Stimulated activated CD4-positive, alpha-beta T cell treated with anti-CD3 and anti-CD28 coated beads, Interleukin-12 subunit alpha, Interleukin-12 subunit beta, amount 100 ng/mL, for 4 hours (primary cell): ENCODE results near the gene HERC5.

Source experiments
- DNase-seq: peaks from one replicate; pipeline ENCODE4 v3.0.0-alpha.2; 2020

HERC5 gene

DNA sequence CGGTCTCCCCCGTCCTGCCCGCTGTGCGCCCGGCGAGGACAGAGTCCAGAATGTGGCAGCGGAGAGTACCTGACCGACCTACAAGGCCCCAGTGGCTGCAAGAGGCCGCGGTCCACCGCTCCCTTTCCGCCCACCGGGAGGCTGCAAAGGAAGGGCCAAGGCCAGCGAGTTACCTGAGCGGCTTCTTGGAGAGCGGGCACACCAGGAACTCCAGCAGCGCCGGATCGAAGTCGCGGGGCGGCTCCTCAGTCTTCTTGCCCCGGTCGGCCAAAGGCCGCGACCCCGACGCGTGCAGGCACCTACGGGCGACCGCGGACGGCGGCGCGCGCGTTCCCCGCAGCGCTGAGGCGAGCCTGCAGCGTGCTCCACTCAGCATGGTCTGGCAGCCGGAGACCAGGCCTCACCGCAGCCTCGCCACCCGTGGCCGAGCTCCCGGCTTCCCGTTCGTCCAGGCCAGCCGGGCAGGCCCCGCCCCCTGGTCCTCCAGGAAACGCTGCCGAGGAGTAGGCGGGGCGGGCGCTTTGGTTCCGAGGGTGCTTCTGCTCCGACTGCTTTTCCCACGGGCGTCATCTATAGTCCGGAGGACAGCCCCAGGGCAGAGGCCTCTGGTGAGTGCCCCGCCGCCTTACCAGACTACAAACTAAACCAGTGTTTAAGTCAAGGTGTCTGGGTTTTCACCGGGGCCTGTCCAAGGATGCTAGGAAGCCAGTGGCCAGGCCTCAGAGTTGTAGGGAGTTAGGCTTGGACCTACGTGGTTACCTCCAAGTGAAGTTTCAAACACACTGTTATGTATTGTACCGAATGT lies 66.6 kb downstream of the HERC5 start, which contains the start of gene PYURF:
PYURF (minus strand) TSS at position 452 of the 805 bp plus-strand sequence; CDS start at position 376, 76 bp downstream.
- DNase-seq: peak; percentile 85

DNA sequence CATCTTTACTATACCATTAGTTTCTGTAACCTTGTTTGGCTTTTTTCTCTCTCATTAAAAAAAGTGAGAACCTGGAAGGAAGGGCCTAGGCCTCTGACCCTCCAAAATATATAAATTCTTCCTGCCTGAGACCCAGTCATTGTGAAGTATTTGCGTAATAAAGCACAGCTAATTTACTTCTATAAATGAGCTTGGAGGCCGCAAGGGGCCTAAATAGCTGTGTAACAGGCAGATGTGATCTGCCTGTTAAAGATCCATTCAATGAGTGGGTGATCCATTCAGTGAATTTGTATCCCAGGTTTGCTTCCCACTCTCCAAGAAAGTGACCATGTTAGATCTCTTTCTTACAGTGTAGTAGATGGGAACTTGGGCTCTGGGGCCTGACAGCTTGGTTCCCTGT lies 67.3 kb downstream of the HERC5 start:
- DNase-seq: no peak

DNA sequence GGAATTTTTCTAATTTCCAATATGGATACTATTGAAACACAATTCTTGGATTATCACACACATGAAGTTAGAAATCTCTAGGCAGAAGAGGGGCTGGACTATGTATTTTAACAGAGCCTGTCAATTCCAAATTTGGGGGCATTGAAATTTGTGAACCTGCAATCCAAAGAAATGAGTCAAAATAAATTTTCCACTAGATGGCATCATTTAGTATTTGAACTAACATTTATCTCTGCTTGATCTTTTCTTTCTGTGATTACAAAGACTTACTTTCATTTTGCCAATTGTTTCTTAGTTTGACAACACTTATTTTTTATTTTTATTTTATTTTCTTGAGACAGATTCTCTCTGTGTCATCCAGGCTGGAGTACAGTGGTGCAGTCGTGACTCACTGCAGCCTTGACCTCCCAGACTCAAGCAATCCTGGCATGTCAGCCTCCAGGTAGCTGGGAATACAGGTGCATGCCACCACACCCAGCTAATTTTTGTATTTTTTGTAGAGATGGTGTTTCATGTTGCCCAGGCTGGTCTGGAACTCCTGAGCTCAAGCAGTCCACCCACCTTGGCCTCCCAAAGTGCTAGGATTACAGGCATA lies 69.4 kb downstream of the HERC5 start:
- no peak for DNase-seq

DNA sequence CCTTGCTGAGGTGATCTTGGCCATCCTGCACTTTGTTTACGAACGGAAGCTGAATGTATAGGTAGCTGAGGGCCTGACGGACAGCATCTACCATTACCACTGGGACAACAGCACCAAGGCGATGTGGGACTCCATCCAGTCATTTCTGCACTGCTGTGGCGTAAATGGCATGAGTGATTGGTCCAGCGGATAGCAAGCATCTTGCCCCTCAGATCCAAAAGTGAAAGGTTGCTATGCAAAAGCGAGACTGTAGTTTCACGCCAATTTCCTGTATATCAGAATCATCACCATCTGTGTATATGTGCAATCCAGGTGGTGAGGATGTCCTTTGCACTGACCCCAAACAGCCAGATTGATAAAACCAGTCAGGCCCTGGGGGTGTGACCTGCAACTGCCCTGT lies 70.9 kb downstream of the HERC5 start:
- DNase-seq: no peak

DNA sequence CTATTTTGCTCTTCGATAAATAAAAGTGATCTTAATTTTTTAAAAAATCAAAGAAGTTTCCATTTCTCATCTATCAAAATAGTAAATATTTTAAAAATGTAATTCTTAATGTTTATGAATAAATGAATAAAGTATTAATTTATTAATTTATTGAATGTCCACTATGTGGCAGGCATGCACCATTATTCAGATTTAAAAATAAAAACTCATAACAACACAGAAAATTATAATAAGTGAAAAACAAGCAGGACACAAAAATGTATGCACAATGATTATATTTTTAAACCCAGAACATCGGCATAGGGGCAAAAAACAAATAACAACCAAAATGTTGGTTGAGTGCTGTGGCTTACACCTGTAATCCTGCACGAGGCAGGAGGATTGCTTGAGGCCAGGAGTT lies 71.9 kb downstream of the HERC5 start:
- DNase-seq: no peak

DNA sequence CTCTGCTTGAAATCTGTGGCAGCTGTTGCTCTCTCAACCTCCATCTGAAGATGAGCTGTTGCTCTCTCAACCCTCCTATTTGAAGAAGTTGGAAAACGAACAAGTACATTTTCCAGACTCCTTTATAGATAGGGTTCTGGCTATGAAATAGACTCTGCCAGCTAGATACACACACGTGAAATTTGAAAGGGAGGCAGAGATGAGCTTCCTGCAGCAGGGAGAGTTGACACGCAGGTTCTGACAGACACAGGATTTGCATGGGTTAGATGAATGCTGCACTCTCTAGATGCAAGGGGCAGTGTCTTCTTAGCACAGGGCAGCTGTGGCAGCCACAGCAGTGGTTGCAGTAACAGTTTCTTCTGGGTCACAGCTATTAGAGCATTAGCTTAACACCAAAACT lies 74.6 kb downstream of the HERC5 start:
- DNase-seq: no peak

DNA sequence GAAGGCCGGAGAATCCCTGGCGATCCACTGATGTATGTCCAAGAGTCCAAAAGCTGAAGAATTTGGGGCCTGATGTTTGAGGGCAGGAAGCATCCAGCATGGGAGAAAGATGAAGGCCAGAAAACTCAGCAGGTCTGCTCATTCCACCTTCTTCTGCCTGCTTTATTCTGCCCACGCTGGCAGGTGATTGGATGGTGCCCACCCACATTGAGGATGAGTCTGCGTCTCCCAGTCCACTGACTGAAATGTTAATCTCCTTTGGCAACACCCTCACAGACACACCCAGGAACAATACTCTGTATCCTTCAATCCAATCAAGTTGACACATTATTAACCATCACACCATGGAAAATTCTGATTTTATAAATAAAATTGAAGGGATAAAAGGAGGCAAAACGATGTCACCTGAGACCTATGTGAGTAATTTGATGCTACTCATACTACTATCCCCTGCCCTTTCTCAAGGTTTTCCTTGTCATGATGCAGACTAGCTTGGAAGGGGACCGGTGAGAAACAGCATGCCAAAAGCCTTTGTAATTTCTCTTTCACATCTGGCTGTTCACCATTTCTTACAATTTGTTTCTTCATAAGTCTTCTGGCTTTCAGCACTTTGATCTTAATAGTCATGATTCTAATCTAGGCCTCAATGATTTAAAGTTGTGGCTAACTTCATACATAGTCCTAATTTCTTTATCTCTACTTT lies 76.3 kb downstream of the HERC5 start:
- no peak for DNase-seq

DNA sequence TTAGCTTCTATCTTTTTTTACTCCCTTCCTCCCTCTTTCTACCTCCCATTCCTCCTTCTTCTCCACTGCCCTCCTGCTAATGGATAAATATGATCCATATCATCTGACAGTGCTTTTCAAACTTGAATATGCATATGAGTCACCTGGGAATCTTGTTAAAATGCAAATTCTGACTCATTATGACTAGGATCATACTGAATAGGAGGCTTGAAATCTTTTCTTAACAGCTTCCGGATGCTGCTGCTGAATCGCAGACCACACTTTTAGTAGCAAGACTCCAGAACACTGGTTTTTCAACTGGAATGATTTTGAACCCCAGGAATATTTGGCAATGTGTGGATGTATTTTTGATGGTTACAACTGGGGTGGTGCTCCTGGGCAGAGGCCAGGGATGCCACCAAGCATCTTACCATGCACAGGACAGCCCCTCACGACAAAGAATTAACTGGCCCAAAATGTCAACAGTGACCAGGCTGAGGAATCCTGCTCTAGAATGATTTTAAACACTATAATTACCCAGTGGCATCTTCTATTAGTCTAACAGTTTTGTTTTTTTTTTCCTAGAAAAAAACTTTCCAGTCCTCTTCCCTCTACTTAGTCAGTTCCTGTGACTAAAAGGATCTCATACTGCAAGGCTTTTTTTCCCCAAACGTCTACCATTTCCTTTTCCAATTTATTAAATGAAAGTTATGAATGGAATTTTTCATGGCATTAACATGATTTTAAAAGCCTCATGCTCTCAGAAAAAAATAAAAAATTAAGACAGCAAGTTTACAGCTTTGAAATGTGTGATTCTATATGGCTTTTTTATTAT lies 77.2 kb downstream of the HERC5 start:
- DNase-seq: no peak

DNA sequence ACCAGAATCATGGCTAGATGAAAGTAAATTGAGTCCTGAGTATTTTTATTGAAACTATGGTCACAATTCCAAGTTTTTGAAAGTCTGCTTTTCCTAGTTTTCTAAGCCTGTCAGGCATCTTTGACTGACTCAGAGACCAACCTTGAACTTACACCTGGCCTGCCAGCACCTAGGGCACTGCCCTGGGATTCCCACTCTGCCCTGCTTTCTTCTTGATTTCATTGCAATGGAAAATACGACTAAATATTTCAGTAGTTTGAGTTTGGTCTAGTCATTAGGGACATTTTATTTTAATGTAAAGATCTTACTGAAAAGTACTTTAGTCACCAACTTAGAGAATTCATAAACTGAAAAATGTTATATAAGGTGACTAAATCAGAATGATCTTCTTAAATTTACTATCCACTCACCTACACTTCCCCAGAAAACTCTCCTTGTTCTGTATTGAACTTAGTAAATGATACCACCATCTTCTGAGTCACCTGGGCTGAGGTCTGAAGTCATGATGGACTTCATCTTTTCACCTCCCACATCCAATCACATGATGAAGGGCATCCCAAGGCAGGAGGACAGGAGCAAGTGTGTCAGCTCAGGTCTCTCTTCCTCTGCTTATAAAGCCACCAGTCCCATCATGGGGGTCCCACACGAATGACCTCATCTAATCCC lies 78.3 kb downstream of the HERC5 start:
- no peak for DNase-seq

DNA sequence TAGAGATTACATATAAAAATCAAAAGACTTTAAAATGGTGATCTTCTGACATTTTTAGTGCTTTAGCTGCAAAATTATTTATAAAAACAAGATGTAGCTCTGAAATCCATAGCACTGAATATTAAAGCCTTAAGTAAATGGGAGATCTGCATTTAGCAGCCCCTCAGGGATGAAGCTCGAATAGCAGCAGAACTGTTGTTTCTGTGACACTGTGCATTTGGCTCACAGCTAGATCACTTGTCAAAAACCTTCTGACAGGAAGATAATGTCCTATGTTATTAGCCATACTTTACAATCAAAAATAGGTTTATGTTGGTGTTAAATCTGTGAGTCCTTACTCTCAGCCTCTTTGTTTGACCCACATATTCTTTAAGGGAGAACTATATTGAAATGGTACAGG lies 80.8 kb downstream of the HERC5 start:
- no peak for DNase-seq

DNA sequence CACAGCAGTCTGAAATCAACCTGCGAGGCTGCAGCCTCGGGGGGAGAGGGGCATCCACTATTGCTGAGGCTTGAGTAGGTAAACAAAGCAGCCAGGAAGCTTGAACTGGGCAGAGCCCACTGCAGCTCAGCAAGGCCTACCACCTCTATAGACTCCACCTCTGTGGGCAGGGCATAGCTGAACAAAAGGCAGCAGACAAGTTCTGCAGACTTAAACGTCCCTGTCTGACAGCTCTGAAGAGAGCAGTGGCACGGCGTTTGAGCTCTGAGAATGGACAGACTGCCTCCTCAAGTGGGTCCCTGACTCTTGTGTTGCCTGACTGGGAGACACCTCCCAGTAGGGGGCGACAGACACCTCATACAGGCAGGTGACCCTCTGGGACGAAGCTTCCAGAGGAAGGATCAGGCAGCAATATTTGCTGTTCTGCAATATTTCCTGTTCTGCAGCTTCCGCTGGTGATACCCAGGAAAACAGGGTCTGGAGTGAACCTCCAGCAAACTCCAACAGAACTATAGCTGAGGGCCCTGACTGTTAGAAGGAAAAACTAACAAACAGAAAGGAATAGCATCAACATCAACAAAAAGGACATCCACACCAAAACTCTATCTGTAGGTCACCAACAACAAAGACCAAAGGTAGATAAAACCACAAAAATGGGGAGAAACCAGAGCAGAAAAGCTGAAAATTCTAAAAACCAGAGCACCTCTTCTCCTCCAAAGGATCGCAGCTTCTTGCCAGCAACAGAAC lies 82.6 kb downstream of the HERC5 start:
- peak; percentile 71 for DNase-seq

DNA sequence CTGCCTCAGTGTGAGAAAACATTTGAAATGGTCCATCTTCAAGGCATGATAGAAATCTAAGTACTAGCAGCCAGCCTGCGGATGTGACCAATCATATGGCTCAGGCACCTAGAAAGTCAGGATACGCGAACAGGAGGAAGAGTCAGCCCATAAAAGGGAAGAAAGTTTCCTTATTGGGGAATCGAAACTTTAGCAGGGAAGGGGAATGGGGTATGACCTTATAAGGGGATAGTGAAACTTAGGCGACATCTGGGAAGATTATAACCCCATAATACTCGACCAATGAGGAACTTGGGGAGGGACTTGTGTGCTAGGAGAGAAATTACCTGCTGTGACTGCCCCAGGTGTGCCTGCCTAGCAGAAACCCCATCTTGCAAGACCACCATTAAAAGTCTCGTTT lies 92.9 kb downstream of the HERC5 start:
- no peak for DNase-seq
